PC-9 (cell line): ENCODE results near the gene LRRC23.

Source experiments
- EZH2 ChIP-seq: fragments of 200-600 bp; sonication (generic); IDR thresholded peaks from 2 replicates; pipeline ENCODE4 v1.8.0; 2017; ENCODE audit warnings: antibody characterized with exemption, low read depth
- TF ChIP-seq, protein P1 (sequence below): fragments of 200-600 bp; sonication (generic); conservative IDR thresholded peaks from 2 replicates; pipeline ENCODE4 v1.6.1; 2017; ENCODE audit warnings: mixed run types, antibody characterized with exemption, mild to moderate bottlenecking, moderate library complexity

DNA sequence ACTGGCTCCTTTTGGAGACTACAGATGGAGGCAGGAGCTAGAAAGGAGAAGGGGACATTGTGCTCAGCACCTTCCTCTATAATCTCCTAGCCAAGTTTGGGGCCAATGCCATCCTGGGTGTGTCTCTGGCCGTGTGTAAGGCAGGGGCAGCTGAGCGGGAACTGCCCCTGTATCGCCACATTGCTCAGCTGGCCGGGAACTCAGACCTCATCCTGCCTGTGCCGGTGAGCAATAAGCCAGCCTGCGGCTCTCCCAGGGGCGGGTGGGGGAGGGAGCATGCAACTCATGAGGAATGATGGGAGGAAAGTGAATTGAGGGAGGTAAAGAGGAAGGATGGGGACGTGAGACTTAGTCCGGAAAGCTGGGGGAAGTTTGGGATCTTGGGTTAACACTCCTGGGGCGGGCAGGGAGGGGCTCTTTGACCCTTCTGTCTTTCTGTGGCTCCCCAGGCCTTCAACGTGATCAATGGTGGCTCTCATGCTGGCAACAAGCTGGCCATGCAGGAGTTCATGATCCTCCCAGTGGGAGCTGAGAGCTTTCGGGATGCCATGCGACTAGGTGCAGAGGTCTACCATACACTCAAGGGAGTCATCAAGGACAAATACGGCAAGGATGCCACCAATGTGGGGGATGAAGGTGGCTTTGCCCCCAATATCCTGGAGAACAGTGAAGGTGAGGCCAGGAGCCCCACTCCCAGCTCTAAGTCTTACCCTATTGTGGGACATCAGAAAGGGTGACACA is 13.0 kb downstream of the LRRC23 start:
- TF ChIP-seq, protein P1, sequence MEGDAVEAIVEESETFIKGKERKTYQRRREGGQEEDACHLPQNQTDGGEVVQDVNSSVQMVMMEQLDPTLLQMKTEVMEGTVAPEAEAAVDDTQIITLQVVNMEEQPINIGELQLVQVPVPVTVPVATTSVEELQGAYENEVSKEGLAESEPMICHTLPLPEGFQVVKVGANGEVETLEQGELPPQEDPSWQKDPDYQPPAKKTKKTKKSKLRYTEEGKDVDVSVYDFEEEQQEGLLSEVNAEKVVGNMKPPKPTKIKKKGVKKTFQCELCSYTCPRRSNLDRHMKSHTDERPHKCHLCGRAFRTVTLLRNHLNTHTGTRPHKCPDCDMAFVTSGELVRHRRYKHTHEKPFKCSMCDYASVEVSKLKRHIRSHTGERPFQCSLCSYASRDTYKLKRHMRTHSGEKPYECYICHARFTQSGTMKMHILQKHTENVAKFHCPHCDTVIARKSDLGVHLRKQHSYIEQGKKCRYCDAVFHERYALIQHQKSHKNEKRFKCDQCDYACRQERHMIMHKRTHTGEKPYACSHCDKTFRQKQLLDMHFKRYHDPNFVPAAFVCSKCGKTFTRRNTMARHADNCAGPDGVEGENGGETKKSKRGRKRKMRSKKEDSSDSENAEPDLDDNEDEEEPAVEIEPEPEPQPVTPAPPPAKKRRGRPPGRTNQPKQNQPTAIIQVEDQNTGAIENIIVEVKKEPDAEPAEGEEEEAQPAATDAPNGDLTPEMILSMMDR, result no peak
- no peak for TF ChIP-seq EZH2
